ENCODE results near the gene FALEC.
A peak's percentile ranks its signal among the peaks of the same experiment; 100 is the strongest.

FALEC gene

GRCh38 chr1:150558761-150559655, 43.5 kb downstream of the FALEC start:
- Histone ChIP-seq H2AK5ac (ENCODE audit: low read length) (no peak overlapping the region), H3K27ac (ENCODE audit: low read depth, low read length) (no peak overlapping the region), H3K36me3 (ENCODE audit: control insufficient read depth, insufficient read depth, low read length) (no peaks in the 10 kb centered on the region), H3K4me3 (ENCODE audit: low read length) (no peak overlapping the region), H3K79me1 (ENCODE audit: low read length) (peaks cover 3% of the 10 kb centered on the region), H3K27me3 (ENCODE audit: insufficient read depth, low read length, poor library complexity) (no peaks in the 10 kb centered on the region), H2BK120ac (ENCODE audit: low read depth, low read length) (no peak overlapping the region), H2BK15ac (replicated peaks; ENCODE audit: low read depth) (no peak overlapping the region), H3K9ac (ENCODE audit: low read length) (no peak overlapping the region), H3K4me2 (ENCODE audit: low read length) (no peak overlapping the region), H3K4me1 (ENCODE audit: control insufficient read depth, low read depth, low read length) (peaks cover 8% of the 10 kb centered on the region), H3K4ac (ENCODE audit: low read depth, low read length) (no peak overlapping the region), H3K23ac (ENCODE audit: low read length) (no peak overlapping the region), H3K79me2 (ENCODE audit: control insufficient read depth, insufficient read depth, low read length) (peaks cover 1% of the 10 kb centered on the region), H3K18ac (ENCODE audit: low read length) (no peak overlapping the region), H4K5ac (ENCODE audit: low read length) (no peak overlapping the region), H3K56ac (ENCODE audit: low read length) (no peak overlapping the region), H2BK5ac (ENCODE audit: low read length) (no peak overlapping the region), H4K8ac (ENCODE audit: low read depth, low read length) (no peak overlapping the region)
- no CpG with 5 or more reads among the region's 28 CpGs for WGBS (ENCODE audit: extremely low coverage, insufficient coverage, low lambda C conversion rate)
- DNase-seq = no peak

- no peak overlapping the region for H3K4ac ChIP-seq (ENCODE audit: low read depth, low read length)
- no peak for DNase-seq
- H3K4me2 ChIP-seq (ENCODE audit: low read length) = no peak overlapping the region
- no peak overlapping the region for H3K23ac ChIP-seq (ENCODE audit: low read length)
- peaks cover 2% of the 10 kb centered on the region for H3K79me2 ChIP-seq (ENCODE audit: control insufficient read depth, insufficient read depth, low read length)
- H3K4me3 ChIP-seq (ENCODE audit: low read length) = no peak overlapping the region
- no peak overlapping the region for H3K9ac ChIP-seq (ENCODE audit: low read length)
- no peak overlapping the region for H2BK120ac ChIP-seq (ENCODE audit: low read depth, low read length)
- WGBS (ENCODE audit: extremely low coverage, insufficient coverage, low lambda C conversion rate) = no CpG with 5 or more reads among the region's 10 CpGs
- H3K56ac ChIP-seq (ENCODE audit: low read length) = peak overlapping the region; percentile 17
- H3K27me3 ChIP-seq (ENCODE audit: insufficient read depth, low read length, poor library complexity) = no peaks in the 10 kb centered on the region
- H4K8ac ChIP-seq (ENCODE audit: low read depth, low read length) = no peak overlapping the region
- H3K27ac ChIP-seq (ENCODE audit: low read depth, low read length) = no peak overlapping the region
- H2BK15ac ChIP-seq (replicated peaks; ENCODE audit: low read depth) = no peak overlapping the region
- no peak overlapping the region for H3K18ac ChIP-seq (ENCODE audit: low read length)
- no peak overlapping the region for H4K5ac ChIP-seq (ENCODE audit: low read length)
- H2BK5ac ChIP-seq (ENCODE audit: low read length) = no peak overlapping the region
- peaks cover 8% of the 10 kb centered on the region for H3K4me1 ChIP-seq (ENCODE audit: control insufficient read depth, low read depth, low read length)
- no peak overlapping the region for H2AK5ac ChIP-seq (ENCODE audit: low read length)
- H3K79me1 ChIP-seq (ENCODE audit: low read length) = peaks cover 3% of the 10 kb centered on the region
- no peaks in the 10 kb centered on the region for H3K36me3 ChIP-seq (ENCODE audit: control insufficient read depth, insufficient read depth, low read length)
Observed at GRCh38 chr1:150559656-150560010, 44.1 kb downstream of the FALEC start.

GRCh38 chr1:150560011-150560438, 44.5 kb downstream of the FALEC start:
- no peak overlapping the region for H3K27ac ChIP-seq (ENCODE audit: low read depth, low read length)
- H3K9ac ChIP-seq (ENCODE audit: low read length) = no peak overlapping the region
- no peak overlapping the region for H2BK120ac ChIP-seq (ENCODE audit: low read depth, low read length)
- no peak overlapping the region for H2BK5ac ChIP-seq (ENCODE audit: low read length)
- H3K79me1 ChIP-seq (ENCODE audit: low read length) = peaks cover 3% of the 10 kb centered on the region
- H3K4me2 ChIP-seq (ENCODE audit: low read length) = no peak overlapping the region
- H3K4me1 ChIP-seq (ENCODE audit: control insufficient read depth, low read depth, low read length) = peaks cover 8% of the 10 kb centered on the region
- no CpG with 5 or more reads among the region's 9 CpGs for WGBS (ENCODE audit: extremely low coverage, insufficient coverage, low lambda C conversion rate)
- no peaks in the 10 kb centered on the region for H3K36me3 ChIP-seq (ENCODE audit: control insufficient read depth, insufficient read depth, low read length)
- no peak overlapping the region for H2AK5ac ChIP-seq (ENCODE audit: low read length)
- no peak overlapping the region for H3K4ac ChIP-seq (ENCODE audit: low read depth, low read length)
- no peak overlapping the region for H4K8ac ChIP-seq (ENCODE audit: low read depth, low read length)
- peak; percentile 82 for DNase-seq
- no peak overlapping the region for H3K56ac ChIP-seq (ENCODE audit: low read length)
- H2BK15ac ChIP-seq (replicated peaks; ENCODE audit: low read depth) = no peak overlapping the region
- H4K5ac ChIP-seq (ENCODE audit: low read length) = no peak overlapping the region
- no peaks in the 10 kb centered on the region for H3K27me3 ChIP-seq (ENCODE audit: insufficient read depth, low read length, poor library complexity)
- no peak overlapping the region for H3K18ac ChIP-seq (ENCODE audit: low read length)
- H3K4me3 ChIP-seq (ENCODE audit: low read length) = no peak overlapping the region
- H3K23ac ChIP-seq (ENCODE audit: low read length) = no peak overlapping the region
- H3K79me2 ChIP-seq (ENCODE audit: control insufficient read depth, insufficient read depth, low read length) = peaks cover 2% of the 10 kb centered on the region

DNA sequence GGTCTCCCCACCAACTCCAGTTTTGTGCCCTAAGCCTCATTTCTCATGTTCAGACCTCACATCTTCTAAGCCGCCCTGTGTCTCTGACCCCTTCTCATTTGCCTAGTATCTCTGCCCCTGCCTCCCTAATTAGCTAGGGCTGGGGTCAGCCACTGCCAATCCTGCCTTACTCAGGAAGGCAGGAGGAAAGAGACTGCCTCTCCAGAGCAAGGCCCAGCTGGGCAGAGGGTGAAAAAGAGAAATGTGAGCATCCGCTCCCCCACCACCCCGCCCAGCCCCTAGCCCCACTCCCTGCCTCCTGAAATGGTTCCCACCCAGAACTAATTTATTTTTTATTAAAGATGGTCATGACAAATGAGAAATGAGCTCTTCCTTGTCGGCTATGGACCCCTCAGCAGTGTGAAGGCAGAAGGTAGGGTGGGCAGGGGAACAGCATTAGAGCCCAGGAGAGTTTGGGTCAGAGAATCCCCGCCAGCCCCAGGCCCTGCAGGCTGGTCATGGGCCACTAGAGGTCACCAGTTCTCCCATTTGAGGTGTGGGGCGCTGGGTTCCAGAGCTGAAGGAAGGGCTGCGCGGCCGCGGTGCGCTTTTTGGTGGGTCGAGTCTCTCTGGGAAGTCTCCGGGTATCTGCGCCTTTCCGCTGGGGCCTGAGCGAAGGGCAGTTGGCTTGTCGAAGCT, 45.2 kb downstream of the FALEC start:
- H3K4me1 ChIP-seq (ENCODE audit: control insufficient read depth, low read depth, low read length) = peaks cover 8% of the 10 kb centered on the region
- WGBS (ENCODE audit: extremely low coverage, insufficient coverage, low lambda C conversion rate) = no CpG with 5 or more reads among the region's 17 CpGs
- no peak overlapping the region for H2BK120ac ChIP-seq (ENCODE audit: low read depth, low read length)

GRCh38 chr1:150561254-150561973, 45.9 kb downstream of the FALEC start:
- peaks cover 5% of the 10 kb centered on the region for H3K79me2 ChIP-seq (ENCODE audit: control insufficient read depth, insufficient read depth, low read length)
- H3K56ac ChIP-seq (ENCODE audit: low read length) = peak overlapping the region; percentile 86
- H3K27ac ChIP-seq (ENCODE audit: low read depth, low read length) = peak overlapping the region; percentile 92
- no peak overlapping the region for H2BK15ac ChIP-seq (replicated peaks; ENCODE audit: low read depth)
- peaks cover 8% of the 10 kb centered on the region for H3K4me1 ChIP-seq (ENCODE audit: control insufficient read depth, low read depth, low read length)
- H3K23ac ChIP-seq (ENCODE audit: low read length) = no peak overlapping the region
- H2BK5ac ChIP-seq (ENCODE audit: low read length) = peak overlapping the region; percentile 76
- DNase-seq = peak; percentile 99
- no peak overlapping the region for H4K8ac ChIP-seq (ENCODE audit: low read depth, low read length)
- H3K4me3 ChIP-seq (ENCODE audit: low read length) = peak overlapping the region; percentile 68
- H3K18ac ChIP-seq (ENCODE audit: low read length) = peak overlapping the region; percentile 76
- H3K36me3 ChIP-seq (ENCODE audit: control insufficient read depth, insufficient read depth, low read length) = no peaks in the 10 kb centered on the region
- H2BK120ac ChIP-seq (ENCODE audit: low read depth, low read length) = peak overlapping the region; percentile 33
- peak overlapping the region; percentile 93 for H3K4ac ChIP-seq (ENCODE audit: low read depth, low read length)
- WGBS (ENCODE audit: extremely low coverage, insufficient coverage, low lambda C conversion rate) = no CpG with 5 or more reads among the region's 32 CpGs
- H4K5ac ChIP-seq (ENCODE audit: low read length) = no peak overlapping the region
- H3K4me2 ChIP-seq (ENCODE audit: low read length) = peak overlapping the region; percentile 98
- H3K79me1 ChIP-seq (ENCODE audit: low read length) = peaks cover 4% of the 10 kb centered on the region
- H2AK5ac ChIP-seq (ENCODE audit: low read length) = no peak overlapping the region
- peak overlapping the region; percentile 72 for H3K9ac ChIP-seq (ENCODE audit: low read length)
- no peaks in the 10 kb centered on the region for H3K27me3 ChIP-seq (ENCODE audit: insufficient read depth, low read length, poor library complexity)

More for the DNA sequence above, 45.2 kb downstream of the FALEC start:
- Histone ChIP-seq H3K4ac (ENCODE audit: low read depth, low read length) (no peak overlapping the region), H3K4me2 (ENCODE audit: low read length) (peak overlapping the region; percentile 98), H3K9ac (ENCODE audit: low read length) (peak overlapping the region; percentile 72), H3K36me3 (ENCODE audit: control insufficient read depth, insufficient read depth, low read length) (no peaks in the 10 kb centered on the region), H2BK15ac (replicated peaks; ENCODE audit: low read depth) (no peak overlapping the region), H2BK5ac (ENCODE audit: low read length) (peak overlapping the region; percentile 76), H3K4me3 (ENCODE audit: low read length) (peak overlapping the region; percentile 68), H4K5ac (ENCODE audit: low read length) (no peak overlapping the region), H3K56ac (ENCODE audit: low read length) (peak overlapping the region; percentile 86), H3K79me2 (ENCODE audit: control insufficient read depth, insufficient read depth, low read length) (peaks cover 3% of the 10 kb centered on the region), H3K27ac (ENCODE audit: low read depth, low read length) (peak overlapping the region; percentile 92), H3K23ac (ENCODE audit: low read length) (no peak overlapping the region), H3K79me1 (ENCODE audit: low read length) (peaks cover 3% of the 10 kb centered on the region), H4K8ac (ENCODE audit: low read depth, low read length) (no peak overlapping the region), H3K18ac (ENCODE audit: low read length) (peak overlapping the region; percentile 76), H3K27me3 (ENCODE audit: insufficient read depth, low read length, poor library complexity) (no peaks in the 10 kb centered on the region), H2AK5ac (ENCODE audit: low read length) (no peak overlapping the region)
- DNase-seq = no peak
